Stimulated activated CD8-positive, alpha-beta memory T cell treated with anti-CD3 and anti-CD28 coated beads, Interleukin-15, amount 100 ng/mL, for 48 hours (primary cell): Measurements from ENCODE around the gene GRN.
A peak's percentile ranks its signal among the peaks of the same experiment; 100 is the strongest.

Source experiments
- DNase-seq, 2 donors: peaks; one replicate each; pipeline ENCODE4 v3.0.0-alpha.2; 2020; ENCODE audit warnings: low read depth in 2 of 2

Gene GRN

GRCh38 chr17:44344939-44345453 lies at the start of gene GRN:
Gene GRN, plus strand, starts transcription at chr17:44345302. Its CDS starts 3,863 bp downstream, at chr17:44349165.
- peak; percentile 78 to 82 for DNase-seq

DNA sequence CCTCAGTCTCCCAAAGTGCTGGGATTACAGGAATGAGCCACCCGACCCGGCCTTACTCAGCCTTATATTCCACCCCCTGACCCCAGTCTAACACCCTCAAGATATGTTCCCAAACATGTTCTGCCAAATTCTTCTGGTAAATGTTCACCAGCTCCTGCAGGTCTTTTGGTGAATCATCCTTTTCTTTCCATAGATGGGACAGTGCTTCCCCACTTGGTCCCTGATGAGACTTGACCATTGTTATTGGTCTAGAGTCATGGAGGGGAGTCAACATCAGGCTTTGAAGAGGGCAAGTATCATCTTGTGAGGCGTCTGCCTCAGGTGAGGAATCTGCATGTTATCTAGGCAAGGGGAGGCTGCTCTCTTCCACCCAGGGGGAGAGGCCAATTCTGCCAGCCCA lies 47.1 kb upstream of the GRN start:
- no peak for DNase-seq

- no peak for DNase-seq
Observed at GRCh38 chr17:44304651-44305050, 40.5 kb upstream of the GRN start.

GRCh38 chr17:44307387-44308186 lies 37.5 kb upstream of the GRN start:
- no peak for DNase-seq

DNA sequence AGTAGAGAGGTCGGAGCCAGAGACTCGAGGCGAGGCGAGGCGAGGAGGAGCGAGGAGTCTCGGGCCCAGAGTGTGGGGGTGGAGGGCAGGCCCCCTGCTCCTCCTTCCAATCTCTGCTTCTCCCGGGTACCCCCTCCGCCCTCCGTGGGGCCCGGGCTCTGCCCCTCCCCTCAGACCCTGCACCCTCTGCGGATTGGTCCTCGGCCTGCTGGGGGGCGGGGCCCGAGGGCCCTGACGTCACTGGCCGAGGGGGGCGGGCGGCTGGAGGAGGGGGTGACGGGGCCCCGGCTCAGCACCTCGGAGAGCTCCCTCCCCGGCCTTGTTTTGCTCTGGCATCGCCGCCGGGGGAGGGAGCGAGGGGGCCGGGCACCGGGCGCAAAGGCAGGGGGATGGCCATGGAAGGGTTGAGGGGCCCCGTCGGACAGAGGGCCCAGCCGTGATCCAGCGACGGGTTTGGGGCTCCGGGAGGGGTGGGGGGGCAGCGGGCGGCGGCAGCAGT lies 36.7 kb upstream of the GRN start, which contains the start of gene RUNDC3A:
RUNDC3A (plus strand) TSS at position 282 of the 499 bp plus-strand sequence. CDS start 232 bp downstream, outside the sequence.
- DNase-seq = peak; percentile 71 to 73

DNA sequence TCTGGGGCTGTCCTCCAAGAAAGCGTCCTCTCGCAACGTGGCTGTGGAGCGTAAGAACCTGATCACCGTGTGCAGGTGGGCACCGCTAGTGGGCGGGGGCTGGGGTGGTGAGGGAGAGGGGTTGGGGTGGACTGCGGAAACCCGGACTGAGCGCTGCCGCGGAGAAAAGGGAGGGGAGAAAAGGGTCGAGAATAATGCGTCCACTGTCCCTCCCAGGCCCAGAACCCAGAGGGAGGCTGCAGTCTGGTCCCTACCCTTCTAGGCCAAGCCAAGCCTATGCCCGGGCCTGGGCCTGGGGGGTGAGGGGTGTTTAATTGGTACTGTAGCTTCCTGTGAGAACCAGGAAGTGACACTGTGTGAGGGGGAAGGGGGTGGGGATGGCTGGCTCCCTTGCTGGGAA lies 36.2 kb upstream of the GRN start:
- no peak for DNase-seq

GRCh38 chr17:44309472-44309871 lies 35.6 kb upstream of the GRN start:
- no peak for DNase-seq

- no peak for DNase-seq
Observed at GRCh38 chr17:44310188-44310587, 34.9 kb upstream of the GRN start.

GRCh38 chr17:44310609-44311376 lies 34.3 kb upstream of the GRN start:
- no peak for DNase-seq

GRCh38 chr17:44311562-44312181 lies 33.4 kb upstream of the GRN start:
- no peak for DNase-seq

GRCh38 chr17:44312396-44313104 lies 32.6 kb upstream of the GRN start:
- no peak for DNase-seq

GRCh38 chr17:44314031-44314430 lies 31.1 kb upstream of the GRN start:
- DNase-seq = no peak

DNA sequence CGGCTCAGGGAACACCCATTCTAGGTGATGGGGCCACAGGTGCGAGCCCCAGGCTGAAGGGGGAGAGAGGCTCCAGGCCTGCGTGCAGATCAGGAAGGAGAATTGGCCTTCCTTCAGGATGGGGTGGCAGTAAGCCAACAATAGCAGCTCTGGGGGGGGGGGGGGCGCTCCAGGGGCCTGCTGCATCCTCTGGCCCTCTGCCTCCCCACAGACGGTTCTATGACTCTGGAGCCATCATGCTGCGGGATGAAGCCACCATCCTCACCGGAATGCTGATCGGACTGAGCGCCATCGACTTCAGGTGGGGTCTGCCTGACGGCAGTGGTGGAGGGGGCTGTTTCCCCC lies 30.6 kb upstream of the GRN start:
- no peak for DNase-seq

DNA sequence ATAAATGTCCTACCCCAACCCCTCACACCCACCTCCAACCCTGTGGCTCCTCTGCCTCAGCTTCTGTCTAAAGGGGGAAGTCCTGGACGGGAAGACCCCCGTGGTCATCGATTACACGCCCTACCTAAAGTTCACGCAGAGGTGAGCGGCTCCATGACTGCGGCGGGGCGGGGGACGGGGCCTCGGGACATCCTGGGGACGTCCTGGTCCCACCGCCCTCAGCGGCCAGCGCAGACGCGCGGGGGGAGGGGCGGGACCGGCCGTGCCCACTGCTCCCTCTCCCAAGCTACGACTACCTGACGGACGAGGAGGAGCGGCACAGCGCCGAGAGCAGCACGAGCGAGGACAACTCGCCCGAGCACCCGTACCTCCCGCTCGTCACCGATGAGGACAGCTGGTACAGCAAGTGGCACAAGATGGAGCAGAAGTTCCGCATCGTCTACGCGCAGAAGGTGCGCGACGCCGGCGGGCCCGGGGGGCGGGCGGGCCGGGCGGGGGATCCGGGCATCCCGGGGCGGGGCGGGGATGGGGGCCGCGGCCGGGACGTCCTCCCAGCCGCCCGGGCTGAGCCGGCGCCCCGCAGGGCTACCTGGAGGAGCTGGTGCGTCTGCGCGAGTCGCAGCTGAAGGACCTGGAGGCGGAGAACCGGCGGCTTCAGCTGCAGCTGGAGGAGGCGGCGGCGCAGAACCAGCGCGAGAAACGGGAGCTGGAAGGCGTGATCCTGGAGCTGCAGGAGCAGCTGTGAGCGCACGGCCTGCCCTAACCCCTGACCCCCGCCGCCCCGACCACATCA lies 30.0 kb upstream of the GRN start:
- DNase-seq = peak in 1 of 2 donors; percentile 25

GRCh38 chr17:44315760-44316731 lies 29.1 kb upstream of the GRN start:
- no peak for DNase-seq

DNA sequence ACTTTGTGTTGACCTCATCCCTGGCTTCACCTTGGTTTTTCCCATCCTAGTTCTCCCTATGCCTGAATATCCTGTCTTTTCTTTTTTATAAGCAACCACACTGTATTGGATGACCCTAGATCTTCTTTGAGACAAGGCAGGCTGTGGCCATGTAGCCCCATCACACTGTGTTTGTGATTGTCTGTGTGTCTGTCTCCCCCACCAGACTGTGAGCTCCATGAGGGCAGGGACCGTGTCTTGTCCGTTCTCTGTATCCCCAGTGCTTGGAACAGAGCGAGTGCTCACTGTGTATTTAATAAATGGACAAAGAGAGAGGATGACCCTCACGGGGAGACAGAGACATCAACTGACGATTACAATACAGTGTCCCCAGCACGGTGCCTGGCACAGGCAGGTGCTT lies 27.6 kb upstream of the GRN start:
- DNase-seq = no peak

DNA sequence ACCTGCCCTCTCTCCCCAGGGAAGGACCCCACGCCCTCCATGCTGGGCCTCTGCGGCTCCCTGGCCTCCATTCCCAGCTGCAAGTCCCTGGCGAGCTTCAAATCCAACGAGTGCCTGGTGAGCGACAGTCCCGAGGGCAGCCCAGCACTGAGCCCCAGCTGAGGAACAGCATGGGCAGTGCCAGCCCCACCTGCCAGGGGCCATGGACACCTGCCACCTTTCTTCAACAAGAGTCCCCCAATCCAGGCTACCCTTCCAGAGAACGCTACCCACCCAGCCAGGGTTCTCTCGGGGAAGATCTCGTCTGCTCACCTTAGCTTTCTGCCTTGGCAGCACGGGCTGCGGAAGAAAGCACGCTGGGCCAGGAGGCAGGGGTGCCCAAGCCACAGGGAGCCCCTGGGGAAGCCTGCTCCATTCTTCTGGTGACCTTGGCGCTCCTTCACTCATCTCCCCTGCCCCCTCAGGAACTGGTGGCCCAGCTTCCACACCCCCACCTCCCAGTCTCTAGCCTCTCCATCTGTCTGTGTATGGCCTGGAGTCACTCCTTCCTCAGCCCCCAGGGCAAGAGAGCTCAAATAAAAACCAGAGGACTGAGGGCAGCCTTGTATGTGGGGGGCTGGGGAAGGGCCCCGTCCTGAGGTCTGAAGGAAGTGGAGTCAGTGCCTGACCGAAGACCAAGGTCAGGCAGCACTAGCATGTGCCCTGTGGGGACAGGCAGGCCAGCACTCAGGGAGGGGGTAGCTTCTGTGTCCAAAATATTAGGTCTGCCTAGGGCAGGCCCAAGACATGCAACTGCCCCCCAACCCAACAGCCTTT lies 26.8 kb upstream of the GRN start:
- DNase-seq = no peak

DNA sequence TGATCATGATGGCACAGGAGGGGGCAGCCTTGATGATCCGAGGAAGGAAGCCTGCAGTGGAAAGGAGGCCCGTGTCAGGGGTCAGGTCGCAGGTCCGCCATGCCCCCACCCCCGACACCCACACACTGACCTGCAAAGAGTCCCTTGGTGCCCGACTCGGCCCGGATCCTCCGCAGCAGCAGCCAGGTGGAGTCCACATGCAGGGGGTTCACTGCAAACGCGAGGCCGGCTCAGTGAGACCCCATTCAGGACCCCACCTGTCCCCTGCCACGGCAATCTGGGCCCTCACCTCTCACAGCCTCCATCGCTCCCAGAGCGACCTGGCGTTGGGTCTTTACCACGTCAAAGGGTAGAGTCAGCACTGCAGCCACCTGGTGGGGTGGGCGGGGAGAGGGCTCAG lies 25.0 kb upstream of the GRN start:
- no peak for DNase-seq
